BJ (cell line): ENCODE data around the gene RAB22A. TPM values are rescaled to one million over a fixed set of nuclear protein-coding genes. Genes with fewer than 3 reads are reported as not detected.

ENCODE experiments used
- CTCF ChIA-PET: fragments of 350-600 bp; formaldehyde crosslinking; extraction: SDS; loops from one replicate; lab custom pipeline; 2021; ENCODE audit warnings: antibody characterized with exemption, inconsistent platforms; lab: Yijun Ruan, JAX
- POLR2A ChIA-PET: fragments of 300-600 bp; sonication (Branson Sonifier 250); formaldehyde crosslinking; extraction: SDS; loops from one replicate; lab custom pipeline; 2021; ENCODE audit warnings: antibody characterized with exemption; lab: Charles Lee
- DNase-seq: peaks from one replicate; pipeline ENCODE4 v3.0.0-alpha.2; 2011; ENCODE audit warnings: low read depth
- H3K27me3 ChIP-seq: 2 replicates; pipeline ENCODE4 v1.6.0; 2011; ENCODE audit warnings: low read length; ENCODE audit not compliant: control insufficient read depth, insufficient read depth
- H3K36me3 ChIP-seq: 2 replicates; pipeline ENCODE4 v1.5.1; 2011; ENCODE audit warnings: low read length; ENCODE audit not compliant: control insufficient read depth, insufficient read depth
- H3K4me3 ChIP-seq: 2 replicates; pipeline ENCODE4 v1.5.1; 2011; ENCODE audit warnings: low read depth, mild to moderate bottlenecking, control low read depth, low read length
- polyA plus RNA-seq: library from polyadenylated mRNA; depleted of rRNA; stranded (reverse); fragments of >200 nt; gene quantifications from 2 replicates; pipeline ENCODE4 v1.2.3, GENCODE V29; 2011
- TF ChIP-seq, protein P1 (sequence below): IDR thresholded peaks from 2 replicates; pipeline ENCODE4 v1.5.1; 2011; ENCODE audit warnings: low read depth, mild to moderate bottlenecking, control low read depth, inconsistent platforms, low read length, moderate library complexity; ENCODE audit not compliant: insufficient read depth

The RAB22A gene
- polyA plus RNA-seq, 1 experiment, result 7.8 TPM

DNA sequence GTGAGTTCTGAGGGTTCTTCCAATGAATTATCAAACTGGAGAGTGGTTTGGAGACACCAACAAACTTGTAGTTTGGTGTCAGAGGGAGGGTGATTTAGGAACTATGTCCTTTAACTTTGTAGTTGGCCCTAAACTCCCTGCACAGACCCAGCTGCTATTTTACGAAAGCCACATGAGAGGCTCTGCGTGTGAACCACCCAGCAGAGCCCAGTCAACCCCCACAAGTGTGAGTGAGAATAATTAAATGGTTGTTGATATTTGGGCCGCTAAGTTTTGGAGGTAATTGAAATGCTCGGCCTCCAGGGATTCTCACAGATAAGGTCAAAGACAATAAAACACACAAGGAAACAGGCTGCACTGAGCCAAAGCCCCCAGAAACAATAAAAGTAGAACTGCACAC is 72.6 kb downstream of the RAB22A start:
- POLR2A ChIA-PET, result no interaction called here
- no peak overlapping the region for H3K4me3 ChIP-seq
- DNase-seq, result no peak
- TF ChIP-seq, protein P1, sequence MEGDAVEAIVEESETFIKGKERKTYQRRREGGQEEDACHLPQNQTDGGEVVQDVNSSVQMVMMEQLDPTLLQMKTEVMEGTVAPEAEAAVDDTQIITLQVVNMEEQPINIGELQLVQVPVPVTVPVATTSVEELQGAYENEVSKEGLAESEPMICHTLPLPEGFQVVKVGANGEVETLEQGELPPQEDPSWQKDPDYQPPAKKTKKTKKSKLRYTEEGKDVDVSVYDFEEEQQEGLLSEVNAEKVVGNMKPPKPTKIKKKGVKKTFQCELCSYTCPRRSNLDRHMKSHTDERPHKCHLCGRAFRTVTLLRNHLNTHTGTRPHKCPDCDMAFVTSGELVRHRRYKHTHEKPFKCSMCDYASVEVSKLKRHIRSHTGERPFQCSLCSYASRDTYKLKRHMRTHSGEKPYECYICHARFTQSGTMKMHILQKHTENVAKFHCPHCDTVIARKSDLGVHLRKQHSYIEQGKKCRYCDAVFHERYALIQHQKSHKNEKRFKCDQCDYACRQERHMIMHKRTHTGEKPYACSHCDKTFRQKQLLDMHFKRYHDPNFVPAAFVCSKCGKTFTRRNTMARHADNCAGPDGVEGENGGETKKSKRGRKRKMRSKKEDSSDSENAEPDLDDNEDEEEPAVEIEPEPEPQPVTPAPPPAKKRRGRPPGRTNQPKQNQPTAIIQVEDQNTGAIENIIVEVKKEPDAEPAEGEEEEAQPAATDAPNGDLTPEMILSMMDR, result no peak
- CTCF ChIA-PET, result interaction anchor here (1.3 kb wide), 1 partner anchor 22 kb away, joined by 3 read pairs; no protein-coding TSS in a partner anchor
- H3K27me3 ChIP-seq, result peaks cover 6% of the 10 kb centered on the region
- H3K36me3 ChIP-seq, result no peaks in the 10 kb centered on the region

DNA sequence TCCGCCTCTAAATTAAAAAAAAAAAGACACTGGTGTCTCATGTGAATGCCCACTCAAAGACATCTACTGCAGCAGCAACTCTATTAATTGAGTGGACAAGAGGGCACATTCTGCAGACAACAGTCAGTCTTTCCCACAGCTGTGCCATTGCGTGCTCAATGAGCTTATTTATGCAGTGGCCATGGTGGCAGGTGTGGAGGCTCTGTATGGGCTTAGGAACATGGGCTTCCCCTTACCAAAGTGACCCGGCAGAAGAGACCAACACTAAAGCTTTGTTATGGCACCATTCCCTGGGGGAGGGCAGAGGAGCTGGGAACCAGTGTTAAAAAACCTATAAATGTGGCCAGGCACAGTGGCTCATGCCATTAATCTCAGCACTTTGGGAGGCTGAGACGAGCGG is 75.3 kb downstream of the RAB22A start:
- POLR2A ChIA-PET, result no interaction called here
- CTCF ChIA-PET, result interaction anchor here (0.6 kb wide), 1 partner anchor 308 kb away, joined by 3 read pairs; no protein-coding TSS in a partner anchor
- DNase-seq, result no peak
- Histone ChIP-seq H3K36me3 (no peaks in the 10 kb centered on the region), H3K4me3 (no peak overlapping the region), H3K27me3 (0 out of 2 replicates have a peak, but pooled peaks cover 2% of the 10 kb centered on the region)
- TF ChIP-seq, protein P1, result no peak

DNA sequence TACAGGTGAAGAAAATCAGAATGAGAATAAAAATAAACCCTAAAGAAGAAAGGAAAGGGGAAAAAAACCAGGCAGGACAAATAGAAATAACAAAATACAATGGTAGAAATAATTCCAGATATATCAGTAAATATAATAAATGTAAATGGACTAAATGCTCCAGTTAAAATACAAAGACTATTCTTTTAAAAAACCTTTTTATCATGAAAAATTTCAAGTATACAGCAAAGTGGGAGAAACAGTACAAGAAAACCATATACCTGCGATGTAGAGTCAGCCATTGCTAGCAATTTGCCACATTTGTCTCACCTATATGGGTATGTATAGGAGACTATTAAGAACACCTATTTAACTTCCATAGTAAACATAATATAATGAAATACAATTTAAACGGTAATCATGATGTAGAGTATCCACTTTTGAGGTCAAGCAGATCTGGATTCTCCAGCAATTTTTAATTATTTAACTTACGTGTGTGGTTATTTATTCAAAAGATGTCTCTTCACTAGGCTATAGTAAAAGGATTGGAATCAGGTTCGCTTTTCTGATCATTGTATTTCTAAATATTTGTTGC is 78.6 kb downstream of the RAB22A start:
- TF ChIP-seq, protein P1, result no peak
- H3K27me3 ChIP-seq, result no peaks in the 10 kb centered on the region
- H3K36me3 ChIP-seq, result 0 out of 2 replicates have a peak, but pooled peaks cover 1% of the 10 kb centered on the region
- ChIA-PET POLR2A (no interaction called here), CTCF (interaction anchor here (1.3 kb wide), 1 partner anchor 8 kb away, joined by 4 read pairs; no protein-coding TSS in a partner anchor)
- H3K4me3 ChIP-seq, result no peak overlapping the region; the same call in 1 of the 2 replicates
- DNase-seq, result no peak

DNA sequence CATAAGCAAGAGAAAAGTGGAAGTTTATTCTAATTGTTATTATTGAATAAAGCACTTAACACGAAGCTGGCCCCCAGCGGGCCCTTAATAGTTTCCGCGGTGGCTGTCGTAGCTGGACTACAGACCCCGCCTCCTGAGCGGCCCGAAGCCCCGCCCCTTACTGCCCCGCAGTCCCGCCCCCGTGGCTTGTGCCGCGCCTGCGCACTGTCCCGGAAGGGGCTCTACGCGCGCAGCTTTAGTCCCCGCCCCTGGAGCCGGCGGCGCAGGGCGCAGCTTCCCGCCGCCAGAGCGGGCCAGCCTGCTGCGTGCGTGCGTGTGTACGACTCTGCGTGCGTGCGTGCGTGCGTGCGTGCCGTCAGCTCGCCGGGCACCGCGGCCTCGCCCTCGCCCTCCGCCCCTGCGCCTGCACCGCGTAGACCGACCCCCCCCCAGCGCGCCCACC is 79.4 kb downstream of the RAB22A start, which contains the start of gene VAPB:
VAPB (plus strand) TSS at position 348 of the 442 bp plus-strand sequence. CDS start 231 bp downstream, outside the sequence.
- ChIA-PET CTCF (interaction anchor here (1.3 kb wide), 2 partner anchors 8 to 152 kb away, joined by 4 to 5 read pairs; no protein-coding TSS in a partner anchor), POLR2A (interaction anchor here (0.6 to 0.7 kb wide), 3 partner anchors 58 to 105 kb away, joined by 3 to 4 read pairs (median 4); no protein-coding TSS in a partner anchor)
- peak within 1 kb of the TSS; percentile 93 for H3K4me3 ChIP-seq
- peak; percentile 68 for DNase-seq
- TF ChIP-seq, protein P1, result no peak
- 0 out of 2 replicates have a peak, but pooled peaks cover 1% of the 10 kb centered on the region for H3K36me3 ChIP-seq
- H3K27me3 ChIP-seq, result no peaks in the 10 kb centered on the region

DNA sequence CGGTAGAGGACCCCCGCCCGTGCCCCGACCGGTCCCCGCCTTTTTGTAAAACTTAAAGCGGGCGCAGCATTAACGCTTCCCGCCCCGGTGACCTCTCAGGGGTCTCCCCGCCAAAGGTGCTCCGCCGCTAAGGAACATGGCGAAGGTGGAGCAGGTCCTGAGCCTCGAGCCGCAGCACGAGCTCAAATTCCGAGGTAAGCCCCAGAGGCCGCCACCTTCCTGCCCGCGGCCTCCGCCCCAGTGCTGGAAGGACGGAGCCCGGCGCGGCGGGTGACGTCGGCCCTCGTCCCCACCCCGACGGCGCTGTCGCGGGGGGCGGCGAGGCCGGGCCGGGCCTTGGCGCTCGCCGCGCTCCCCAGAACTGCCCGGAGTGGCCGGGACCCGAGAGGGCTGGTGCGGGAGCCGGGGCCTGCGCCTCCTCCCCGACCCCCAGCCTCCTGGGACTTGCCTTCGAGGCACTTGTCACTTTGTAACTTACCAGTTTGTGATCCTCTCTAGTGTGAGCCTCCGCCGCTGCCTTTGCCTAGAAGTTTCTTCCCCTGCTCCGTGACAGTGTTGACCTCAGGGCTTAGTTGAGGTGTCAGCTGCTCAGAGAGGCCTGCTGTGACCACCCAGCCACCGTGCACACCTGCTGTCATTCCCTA is 79.9 kb downstream of the RAB22A start:
- no peaks in the 10 kb centered on the region for H3K27me3 ChIP-seq
- no peak for DNase-seq
- TF ChIP-seq, protein P1, result no peak
- ChIA-PET CTCF (interaction anchor here (1.3 kb wide), 2 partner anchors 9 to 152 kb away, joined by 4 to 5 read pairs; no protein-coding TSS in a partner anchor), POLR2A (interaction anchor here (0.6 kb wide), 1 partner anchor 57 kb away, joined by 4 read pairs; no protein-coding TSS in a partner anchor)
- H3K4me3 ChIP-seq, result peak overlapping the region; percentile 93
- 0 out of 2 replicates have a peak, but pooled peaks cover 1% of the 10 kb centered on the region for H3K36me3 ChIP-seq
